Fibroblast of lung (primary cell): ENCODE results near the gene FAM240B. TPM values are rescaled to one million over a fixed set of nuclear protein-coding genes. Genes with fewer than 3 reads are reported as not detected.

Experiments
- DNase-seq, 2 donors: peaks; one replicate each; pipeline versions ENCODE4 v3.0.0 to v3.0.0-alpha.2; 2010; ENCODE audit warnings: low read depth in 2 of 2
- H2AFZ ChIP-seq: 2 replicates; pipeline ENCODE4 v1.5.1; 2012; ENCODE audit warnings: low read length, control low read depth, inconsistent platforms
- H3K27ac ChIP-seq: 2 replicates; pipeline ENCODE4 v1.5.1; 2011; ENCODE audit warnings: low read length, control low read depth; ENCODE audit not compliant: insufficient read depth
- H3K27me3 ChIP-seq: 2 replicates; pipeline ENCODE4 v1.5.1; 2011; ENCODE audit warnings: mild to moderate bottlenecking, low read length; ENCODE audit not compliant: control insufficient read depth, insufficient read depth
- H3K36me3 ChIP-seq: 2 replicates; pipeline ENCODE4 v1.5.1; 2011; ENCODE audit warnings: low read length; ENCODE audit not compliant: control insufficient read depth, insufficient read depth
- H3K4me1 ChIP-seq: 2 replicates; pipeline ENCODE4 v1.5.1; 2011; ENCODE audit warnings: low read length; ENCODE audit not compliant: control insufficient read depth, insufficient read depth; ENCODE audit errors: extremely low read depth
- H3K4me2 ChIP-seq: 2 replicates; pipeline ENCODE4 v1.5.1; 2011; ENCODE audit warnings: low read length, control low read depth; ENCODE audit not compliant: insufficient read depth; ENCODE audit errors: extremely low read depth
- H3K4me3 ChIP-seq, 4 experiments: fragments of 200-600 bp in 1 of 4; sonication (generic) in 1 of 4; replicated peaks in 1 of 4; 2 replicates each; pipeline ENCODE4 v1.5.1; 2011 to 2016; ENCODE audit warnings: low read length in 4 of 4, low read depth in 3 of 4, mild to moderate bottlenecking in 3 of 4, control low read depth in 2 of 4, inconsistent platforms in 1 of 4, mixed read lengths in 1 of 4; ENCODE audit not compliant: insufficient read depth in 1 of 4; ENCODE audit errors: control extremely low read depth in 1 of 4
- H3K79me2 ChIP-seq: 2 replicates; pipeline ENCODE4 v1.5.1; 2012; ENCODE audit warnings: mild to moderate bottlenecking, low read length, inconsistent platforms; ENCODE audit not compliant: control insufficient read depth, insufficient read depth
- H3K9ac ChIP-seq: 2 replicates; pipeline ENCODE4 v1.5.1; 2011; ENCODE audit warnings: mild to moderate bottlenecking, low read length, control low read depth; ENCODE audit not compliant: insufficient read depth
- H3K9me3 ChIP-seq: 2 replicates; pipeline ENCODE4 v1.5.1; 2012; ENCODE audit warnings: low read depth, low read length; ENCODE audit not compliant: control insufficient read depth, insufficient read depth
- H4K20me1 ChIP-seq: 2 replicates; pipeline ENCODE4 v1.5.1; 2011; ENCODE audit warnings: low read length; ENCODE audit not compliant: control insufficient read depth, insufficient read depth; ENCODE audit errors: extremely low read depth
- EZH2 ChIP-seq: IDR thresholded peaks from 2 replicates; pipeline ENCODE4 v1.5.1; 2012; ENCODE audit warnings: low read length, control low read depth, mild to moderate bottlenecking; ENCODE audit errors: missing control alignments
- polyA plus RNA-seq, 2 donors: library from polyadenylated mRNA; depleted of rRNA in 1 of 2; stranded (reverse) in 1 of 2; unstranded in 1 of 2; fragments of >200 nt; gene quantifications; 2 replicates each; pipeline ENCODE4 v1.2.1, GENCODE V29; 2011 to 2012; ENCODE audit warnings: missing spikeins in 1 of 2
- total RNA-seq: library from RNA; depleted of rRNA; stranded (reverse); fragments of >200 nt; gene quantifications from 2 replicates; pipeline ENCODE4 v1.2.1, GENCODE V29; 2014
- TF ChIP-seq, protein P1 (sequence below), 2 donors: IDR thresholded peaks in 1 of 2; conservative IDR thresholded peaks in 1 of 2; 1 replicate in 1 of 2; 2 replicates in 1 of 2; pipeline ENCODE4 v1.5.1; 2011 to 2012; ENCODE audit warnings: low read length in 2 of 2, control low read depth in 1 of 2, inconsistent platforms in 1 of 2, low read depth in 1 of 2, mild to moderate bottlenecking in 1 of 2

The FAM240B gene
- total and polyA plus RNA-seq, 2 donors (not counting 1 experiment from before 2014, with no cell fraction given), result not detected

DNA sequence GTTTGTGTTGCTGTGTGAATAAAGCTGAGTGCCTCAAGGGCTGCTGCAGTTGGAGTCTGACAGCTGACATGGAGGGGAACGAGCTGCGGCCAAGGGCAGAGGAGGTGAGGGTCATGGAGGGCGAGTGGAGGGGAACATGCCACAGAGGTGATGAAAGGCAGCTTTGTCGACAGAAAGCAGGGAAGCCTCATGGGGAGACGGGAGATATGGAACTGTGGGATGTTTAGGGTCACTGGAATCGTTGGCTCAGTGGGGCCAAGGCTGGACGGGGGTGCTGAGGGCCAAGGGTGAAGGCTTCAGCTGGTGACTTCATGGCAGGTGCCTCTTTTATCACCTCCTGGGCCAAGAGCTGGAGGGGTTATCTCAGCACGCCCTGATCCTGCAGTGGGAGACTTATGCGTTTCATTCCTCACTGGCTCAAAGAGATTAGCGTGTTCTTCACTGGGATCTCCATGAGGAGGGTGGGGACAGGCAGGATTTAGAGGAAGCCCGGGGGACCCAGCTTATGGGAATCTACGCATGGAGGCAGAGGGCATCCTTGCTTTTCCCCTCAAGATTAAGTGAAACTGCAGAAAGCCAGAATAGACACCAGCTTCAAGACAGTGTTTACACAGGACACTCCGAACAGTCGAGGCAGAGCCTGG is 42.2 kb downstream of the FAM240B start:
- no peak overlapping the region for H3K27ac ChIP-seq
- no peak for DNase-seq
- TF ChIP-seq, protein P1, sequence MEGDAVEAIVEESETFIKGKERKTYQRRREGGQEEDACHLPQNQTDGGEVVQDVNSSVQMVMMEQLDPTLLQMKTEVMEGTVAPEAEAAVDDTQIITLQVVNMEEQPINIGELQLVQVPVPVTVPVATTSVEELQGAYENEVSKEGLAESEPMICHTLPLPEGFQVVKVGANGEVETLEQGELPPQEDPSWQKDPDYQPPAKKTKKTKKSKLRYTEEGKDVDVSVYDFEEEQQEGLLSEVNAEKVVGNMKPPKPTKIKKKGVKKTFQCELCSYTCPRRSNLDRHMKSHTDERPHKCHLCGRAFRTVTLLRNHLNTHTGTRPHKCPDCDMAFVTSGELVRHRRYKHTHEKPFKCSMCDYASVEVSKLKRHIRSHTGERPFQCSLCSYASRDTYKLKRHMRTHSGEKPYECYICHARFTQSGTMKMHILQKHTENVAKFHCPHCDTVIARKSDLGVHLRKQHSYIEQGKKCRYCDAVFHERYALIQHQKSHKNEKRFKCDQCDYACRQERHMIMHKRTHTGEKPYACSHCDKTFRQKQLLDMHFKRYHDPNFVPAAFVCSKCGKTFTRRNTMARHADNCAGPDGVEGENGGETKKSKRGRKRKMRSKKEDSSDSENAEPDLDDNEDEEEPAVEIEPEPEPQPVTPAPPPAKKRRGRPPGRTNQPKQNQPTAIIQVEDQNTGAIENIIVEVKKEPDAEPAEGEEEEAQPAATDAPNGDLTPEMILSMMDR (conservative IDR thresholded peaks at IDR 0.05 in 1 of 2, IDR thresholded peaks at IDR 0.05 in 1 of 2; ENCODE audit: low read depth in 1 of 2, low read length in 2 of 2), result no peak
- TF ChIP-seq EZH2, result no peak

DNA sequence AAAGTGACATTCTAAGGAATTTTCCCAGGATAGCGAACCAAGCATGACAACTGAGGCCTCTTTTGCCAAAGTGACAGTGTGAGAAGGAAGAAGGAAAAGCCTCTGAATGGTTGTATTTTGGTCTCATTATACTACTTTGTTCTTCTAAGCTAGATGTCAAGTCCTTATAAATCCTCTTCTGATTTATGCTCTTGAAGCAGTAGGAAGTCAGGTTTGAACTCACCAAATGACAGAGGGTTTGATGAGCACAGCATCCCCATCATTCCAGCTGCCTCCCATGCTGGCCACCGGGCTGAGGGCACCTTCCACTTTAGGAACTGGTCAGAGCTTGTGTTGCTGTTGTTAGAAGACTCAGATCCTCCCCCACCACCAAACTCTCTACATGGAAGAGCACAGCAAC is 44.1 kb downstream of the FAM240B start:
- no peak overlapping the region for H3K4me3 ChIP-seq
- H3K79me2 ChIP-seq, result no peaks in the 10 kb centered on the region
- no peak overlapping the region for H2AFZ ChIP-seq
- no peak for DNase-seq
- H3K27ac ChIP-seq, result no peak overlapping the region
- H3K4me1 ChIP-seq, result no peaks in the 10 kb centered on the region
- H3K9ac ChIP-seq, result no peak overlapping the region
- no peaks in the 10 kb centered on the region for H3K9me3 ChIP-seq
- H3K4me2 ChIP-seq, result no peak overlapping the region
- no peaks in the 10 kb centered on the region for H4K20me1 ChIP-seq
- TF ChIP-seq, protein P1 (conservative IDR thresholded peaks at IDR 0.05 in 1 of 2, IDR thresholded peaks at IDR 0.05 in 1 of 2; ENCODE audit: low read depth in 1 of 2, low read length in 2 of 2), result no peak
- no peak for TF ChIP-seq EZH2
- no peaks in the 10 kb centered on the region for H3K27me3 ChIP-seq
- no peaks in the 10 kb centered on the region for H3K36me3 ChIP-seq

More for the DNA sequence above, 42.2 kb downstream of the FAM240B start:
- H4K20me1 ChIP-seq, result no peaks in the 10 kb centered on the region
- no peak overlapping the region for H3K9ac ChIP-seq
- H2AFZ ChIP-seq, result no peak overlapping the region
- H3K79me2 ChIP-seq, result no peaks in the 10 kb centered on the region
- H3K4me1 ChIP-seq, result no peaks in the 10 kb centered on the region
- H3K27me3 ChIP-seq, result no peaks in the 10 kb centered on the region
- no peaks in the 10 kb centered on the region for H3K9me3 ChIP-seq
- no peak overlapping the region for H3K4me2 ChIP-seq
- H3K36me3 ChIP-seq, result no peaks in the 10 kb centered on the region
- no peak overlapping the region for H3K4me3 ChIP-seq

DNA sequence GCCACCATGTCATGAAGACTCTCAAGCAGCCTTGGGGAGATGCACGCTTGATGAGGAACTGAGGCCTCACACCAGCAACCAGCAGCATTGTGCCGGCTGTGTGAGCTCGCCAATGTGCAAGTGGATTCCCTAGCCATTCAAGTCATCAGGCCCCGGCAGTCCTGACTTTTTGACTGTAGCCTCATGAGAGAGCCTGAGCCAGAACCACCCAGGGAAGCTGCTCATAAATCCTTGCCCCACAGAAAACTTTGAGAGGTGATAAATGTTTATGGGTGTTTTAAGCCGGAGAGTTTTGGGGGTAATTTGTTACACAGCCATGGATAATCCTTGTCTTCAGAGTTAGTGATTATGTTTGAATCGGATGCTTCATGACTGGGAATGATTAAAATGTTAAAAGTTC is 44.7 kb downstream of the FAM240B start:
- Histone ChIP-seq H3K4me2 (no peak overlapping the region), H4K20me1 (no peaks in the 10 kb centered on the region), H3K36me3 (no peaks in the 10 kb centered on the region), H3K27me3 (no peaks in the 10 kb centered on the region), H3K9ac (no peak overlapping the region), H2AFZ (no peak overlapping the region), H3K9me3 (no peaks in the 10 kb centered on the region), H3K4me3 (no peak overlapping the region), H3K4me1 (no peaks in the 10 kb centered on the region), H3K79me2 (no peaks in the 10 kb centered on the region), H3K27ac (no peak overlapping the region)
- no peak for DNase-seq
- no peak for TF ChIP-seq EZH2
- TF ChIP-seq, protein P1 (conservative IDR thresholded peaks at IDR 0.05 in 1 of 2, IDR thresholded peaks at IDR 0.05 in 1 of 2; ENCODE audit: low read depth in 1 of 2, low read length in 2 of 2), result no peak
